Stimulated activated CD8-positive, alpha-beta memory T cell treated with anti-CD3 and anti-CD28 coated beads, Interleukin-2, amount 100 ng/mL, for 48 hours (primary cell): ENCODE measurements around the gene U2AF1L4.
"Not testable (repeated sequence)": the region's sequence is repeated elsewhere in the genome, so short reads cannot be mapped to it uniquely, and the experiment has no call there.

ENCODE experiments used
- DNase-seq, 2 donors: peaks; one replicate each; pipeline ENCODE4 v3.0.0-alpha.2; 2020; ENCODE audit warnings: low read depth in 2 of 2

Gene U2AF1L4

DNA sequence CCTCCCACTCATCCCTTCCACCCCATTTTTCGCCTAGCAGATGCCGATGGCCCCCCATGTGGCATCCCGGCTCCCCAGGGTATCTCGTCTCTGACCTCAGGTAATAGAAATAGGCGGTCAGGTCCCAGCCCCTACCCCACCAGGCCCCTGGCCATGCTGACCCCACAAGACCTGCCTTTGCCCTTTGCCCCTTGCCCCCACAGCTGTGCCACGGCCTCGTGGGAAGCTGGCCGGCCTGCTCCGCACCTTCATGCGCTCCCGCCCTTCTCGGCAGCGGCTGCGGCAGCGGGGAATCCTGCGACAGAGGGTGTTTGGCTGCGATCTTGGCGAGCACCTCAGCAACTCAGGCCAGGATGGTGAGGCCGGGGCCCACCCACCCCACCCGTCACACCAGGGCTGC lies 35.5 kb upstream of the U2AF1L4 start:
- no peak for DNase-seq

DNA sequence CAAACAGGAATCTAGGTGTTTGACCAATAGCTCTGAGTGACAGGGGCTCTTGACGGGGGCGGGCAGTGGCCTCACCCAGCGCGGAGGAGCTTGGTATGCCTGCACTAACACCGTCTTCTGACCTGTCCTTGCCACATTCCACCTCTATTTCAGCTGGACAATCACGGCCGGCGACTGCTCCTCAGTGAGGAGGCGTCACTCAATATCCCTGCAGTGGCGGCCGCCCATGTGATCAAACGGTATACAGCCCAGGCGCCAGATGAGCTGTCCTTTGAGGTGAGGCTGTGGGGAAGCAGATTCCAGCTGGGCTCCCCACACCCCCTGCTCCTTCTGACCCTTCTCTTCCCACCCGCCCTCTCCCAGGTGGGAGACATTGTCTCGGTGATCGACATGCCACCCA lies 34.8 kb upstream of the U2AF1L4 start:
- no peak for DNase-seq

DNA sequence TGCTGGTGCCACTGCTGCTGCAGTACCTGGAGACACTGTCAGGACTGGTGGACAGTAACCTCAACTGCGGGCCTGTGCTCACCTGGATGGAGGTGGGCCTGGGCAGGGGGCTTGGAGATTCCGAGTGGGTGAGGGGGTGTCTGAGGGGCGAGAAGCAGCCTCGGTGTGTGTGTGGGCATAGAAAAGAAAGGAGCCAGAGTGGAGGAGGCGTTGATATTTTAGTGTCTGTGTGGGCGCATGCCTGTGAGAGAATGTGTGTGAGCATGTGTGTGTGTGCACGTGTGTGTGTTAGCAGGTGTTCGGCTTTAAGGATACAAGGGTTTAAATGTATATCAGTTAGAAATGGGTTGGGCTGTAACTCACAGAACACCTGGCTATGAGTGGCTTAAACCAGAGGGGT lies 33.8 kb upstream of the U2AF1L4 start:
- DNase-seq = no peak

DNA sequence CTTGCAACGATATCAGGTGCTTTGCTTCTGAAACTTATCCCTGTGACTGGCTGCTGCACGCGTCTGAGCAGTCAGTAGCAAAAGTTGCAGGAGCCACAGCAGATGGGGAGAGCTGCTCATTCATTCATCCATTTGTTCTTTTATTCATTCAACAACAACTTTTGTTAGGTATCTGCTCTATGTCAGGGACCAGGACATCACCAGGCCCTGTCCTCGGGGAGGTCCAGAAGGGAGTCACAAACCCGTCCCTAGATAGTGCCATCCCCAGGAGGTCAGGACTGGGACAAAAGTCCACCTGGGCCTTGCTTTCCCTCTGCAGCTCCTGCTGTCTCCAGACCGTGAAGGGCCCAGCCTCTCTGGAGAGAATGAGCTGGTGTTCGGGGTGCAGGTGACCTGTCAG lies 32.7 kb upstream of the U2AF1L4 start:
- no peak for DNase-seq

DNA sequence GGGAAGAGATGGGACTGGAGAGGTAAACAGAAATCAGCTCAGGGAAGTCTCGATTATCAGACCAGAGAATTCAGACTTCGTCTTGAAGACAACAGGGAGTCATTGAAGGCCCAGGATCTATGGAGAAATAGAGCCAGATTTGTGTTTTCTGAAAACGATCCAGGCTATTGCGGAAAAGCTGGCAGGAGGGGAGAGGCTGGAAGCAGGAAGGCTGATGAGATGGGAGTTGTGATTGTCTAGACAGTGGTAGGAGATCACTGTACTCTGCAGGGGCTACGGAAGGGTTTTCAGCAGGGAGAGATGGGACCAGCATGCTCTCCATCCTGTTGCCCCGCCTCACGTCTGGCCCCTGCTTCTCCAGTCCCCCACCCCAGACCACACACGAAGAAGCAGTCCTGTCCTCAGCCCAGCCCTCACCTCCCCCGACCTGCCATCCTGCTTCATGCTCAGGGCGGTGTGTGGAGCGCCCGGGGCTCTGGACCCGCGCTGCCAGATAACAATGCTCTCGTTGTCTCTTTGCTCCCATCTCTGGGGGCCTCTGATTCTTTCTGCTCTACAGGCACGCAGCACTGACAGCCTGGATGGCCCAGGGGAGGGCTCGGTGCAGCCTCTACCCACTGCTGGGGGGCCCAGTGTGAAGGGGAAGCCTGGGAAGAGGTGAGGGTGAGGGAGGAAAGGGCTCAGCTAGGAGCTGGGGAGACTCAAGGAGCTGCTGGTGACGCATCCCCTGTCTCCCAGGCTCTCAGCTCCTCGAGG lies 32.0 kb upstream of the U2AF1L4 start:
- DNase-seq = no peak

DNA sequence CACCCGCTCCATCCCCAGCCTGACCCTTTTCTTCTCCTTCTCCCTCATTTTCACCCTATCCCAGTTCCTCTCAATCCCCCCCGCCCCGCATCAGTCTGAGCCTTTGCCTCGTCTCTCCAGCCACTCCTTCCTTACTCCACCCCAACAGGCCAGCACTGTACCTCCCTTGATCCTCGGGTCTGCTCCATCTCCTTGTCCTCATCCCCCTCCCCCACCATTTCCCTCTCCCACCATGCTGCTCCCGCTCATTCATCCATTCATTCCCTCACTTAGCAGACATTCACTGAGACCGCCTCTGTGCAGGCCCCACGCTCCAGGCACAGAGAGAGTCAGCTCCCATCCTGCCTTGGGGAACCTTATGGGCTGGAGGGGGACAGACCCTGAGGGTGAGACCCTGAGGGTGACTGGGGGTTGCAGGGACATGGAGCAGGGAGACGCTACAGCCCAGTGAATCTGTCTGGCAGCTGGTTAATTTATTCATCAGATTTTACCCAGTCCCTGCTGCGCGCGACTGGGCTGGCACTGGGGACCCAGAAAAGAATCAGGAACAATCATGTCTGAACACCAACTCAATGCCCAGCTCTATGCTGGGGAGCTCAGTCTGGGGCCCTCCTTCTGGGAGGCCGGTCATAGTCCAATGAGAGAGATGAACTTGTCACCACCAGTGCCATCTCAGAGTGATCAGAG lies 31.0 kb upstream of the U2AF1L4 start:
- no peak for DNase-seq

DNA sequence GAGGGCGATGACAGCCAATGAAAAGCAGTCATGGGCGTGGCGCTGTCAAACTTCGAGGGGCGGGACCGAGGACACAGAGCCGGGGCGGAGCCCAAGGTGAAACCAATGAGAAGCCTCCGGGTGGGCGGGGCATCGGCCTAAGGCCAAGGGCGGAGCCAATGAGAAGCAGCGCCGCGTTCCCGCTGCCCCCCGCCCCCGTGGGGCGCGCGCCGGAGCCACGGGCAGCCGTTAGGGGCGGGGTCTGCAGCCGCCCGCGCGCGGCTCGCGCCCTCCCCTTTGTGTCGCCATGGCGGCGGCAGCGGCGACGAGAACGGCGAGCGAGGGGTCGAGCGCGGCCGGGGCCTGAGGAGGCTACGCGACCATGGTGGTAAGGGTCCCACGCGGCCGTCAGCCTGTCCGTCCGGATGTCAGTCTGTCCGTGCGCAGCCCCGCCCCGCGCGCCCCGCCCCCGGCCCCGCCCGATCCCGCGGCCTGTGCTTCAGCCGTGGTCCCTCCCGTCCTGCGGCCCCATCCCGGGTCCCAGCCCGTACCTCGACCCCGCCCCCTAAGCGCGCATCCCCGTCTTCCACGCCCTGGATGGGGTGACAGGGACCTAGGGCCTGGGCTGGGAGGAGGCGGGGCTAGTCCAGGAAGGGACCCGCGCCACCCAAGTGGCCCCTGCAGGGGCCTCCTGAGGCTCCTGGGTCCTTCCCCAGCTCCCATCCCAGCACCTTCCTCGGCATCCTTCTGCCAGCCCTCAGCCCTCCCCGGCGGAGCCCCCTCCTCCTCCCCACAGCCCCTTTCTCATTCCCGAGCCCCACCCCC lies 30.3 kb upstream of the U2AF1L4 start, which contains the start of gene ARHGAP33:
Gene ARHGAP33 (plus strand): TSS at position 267 of the 804 bp plus-strand sequence. CDS start 95 bp downstream, at position 362.
- peak; percentile 100 for DNase-seq

DNA sequence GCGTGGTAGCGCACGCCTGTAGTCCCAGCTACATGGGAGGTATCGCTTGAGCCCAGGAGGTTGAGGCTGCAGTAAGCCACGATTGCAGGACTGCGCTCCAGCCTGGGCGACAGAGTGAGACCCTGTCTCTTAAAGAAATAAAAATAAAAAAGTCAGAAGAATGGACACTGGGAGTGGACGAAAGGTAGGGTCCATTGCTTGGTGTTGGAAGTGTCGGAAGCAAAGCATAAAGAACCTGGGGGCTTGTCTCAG lies 29.8 kb upstream of the U2AF1L4 start:
- DNase-seq = no peak

DNA sequence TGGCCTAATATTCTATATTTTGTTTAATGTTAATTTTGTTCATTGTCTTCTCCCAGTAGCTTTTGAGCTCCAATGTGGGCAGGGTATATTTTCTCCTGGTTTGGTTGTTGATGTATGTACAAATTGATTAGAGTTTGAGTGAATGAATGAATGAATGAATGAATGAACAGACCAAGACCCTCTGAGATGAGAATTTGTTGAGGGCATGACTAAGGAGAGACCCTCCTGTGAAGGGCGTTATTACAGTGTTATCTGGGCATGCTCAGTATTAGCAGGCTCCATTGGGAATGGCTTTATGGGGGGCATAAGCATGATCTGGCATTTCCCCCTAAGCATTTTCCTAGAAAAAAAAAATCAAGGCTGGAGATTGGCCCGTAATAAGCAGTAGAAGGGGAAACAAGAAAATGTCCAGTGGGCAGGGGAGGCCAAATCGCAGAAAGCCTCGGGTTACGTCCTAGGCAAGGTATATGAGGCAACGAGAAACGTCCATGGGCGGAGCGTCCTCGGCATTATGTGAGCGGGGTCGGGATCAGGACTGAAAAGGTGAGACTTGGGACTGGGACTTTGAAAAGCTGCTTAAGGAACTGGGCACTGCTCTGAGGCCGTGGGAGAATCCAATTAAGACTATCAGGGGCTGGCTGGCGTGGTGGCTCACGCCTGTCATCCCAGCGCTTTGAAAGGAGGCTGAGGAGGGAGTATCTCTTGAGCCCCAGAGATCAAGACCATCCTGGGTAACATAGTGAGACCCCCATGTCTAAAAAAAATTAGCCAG lies 29.2 kb upstream of the U2AF1L4 start:
- no peak for DNase-seq

DNA sequence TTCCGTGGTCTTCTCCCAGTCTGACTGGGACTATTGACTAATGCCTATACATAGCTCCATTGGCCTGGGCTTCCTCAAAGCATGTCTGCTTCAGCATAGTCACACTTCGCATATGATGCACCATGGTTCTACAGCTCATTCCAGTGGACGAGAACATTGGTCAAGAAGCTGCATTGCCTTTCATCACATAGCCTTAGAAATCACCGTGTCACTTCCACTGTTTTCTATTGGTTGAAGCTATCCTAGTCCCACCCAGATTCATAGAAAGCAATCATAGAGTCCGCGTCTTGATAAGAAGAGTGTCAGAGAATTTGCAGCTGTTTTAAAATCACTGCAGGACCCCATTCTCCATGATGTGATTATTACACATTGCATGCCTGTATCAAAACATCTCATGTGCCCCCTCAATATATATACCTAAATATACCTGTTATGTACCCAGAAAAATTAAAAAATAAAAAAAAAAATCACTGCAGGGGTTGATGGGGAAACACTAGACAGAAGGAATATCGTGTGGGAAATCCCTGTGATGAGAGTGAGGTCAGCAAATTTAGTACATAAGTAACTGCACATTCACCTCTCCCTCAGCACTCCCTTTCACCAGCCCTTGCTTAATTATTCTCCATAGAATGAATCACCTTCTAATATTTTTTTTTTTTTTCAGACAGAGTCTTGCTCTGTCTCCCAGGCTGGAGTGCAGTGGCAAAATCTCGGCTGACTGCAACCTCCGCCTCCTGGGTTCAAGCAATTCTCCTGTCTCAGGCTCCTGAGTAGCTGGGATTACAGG lies 28.0 kb upstream of the U2AF1L4 start:
- no peak for DNase-seq

DNA sequence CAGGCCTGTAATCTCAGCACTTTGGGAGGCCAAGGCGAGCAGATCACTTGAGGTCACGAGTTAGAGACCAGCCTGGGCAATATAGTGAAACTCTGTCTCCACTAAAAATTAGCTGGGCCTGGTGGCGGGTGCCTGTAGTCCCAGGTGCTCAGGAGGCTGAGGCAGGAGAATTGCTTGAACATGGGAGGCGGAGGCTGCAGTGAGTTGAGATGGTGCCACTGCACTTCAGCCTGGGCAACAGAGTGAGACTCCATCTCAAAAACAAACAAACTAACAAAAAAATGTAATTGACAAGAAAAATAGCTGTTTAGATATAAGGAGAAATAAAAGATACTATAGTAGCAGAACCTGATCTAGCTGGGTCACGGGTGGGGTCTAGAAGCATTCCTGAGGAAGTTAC lies 27.1 kb upstream of the U2AF1L4 start:
- DNase-seq = not testable (repeated sequence)

DNA sequence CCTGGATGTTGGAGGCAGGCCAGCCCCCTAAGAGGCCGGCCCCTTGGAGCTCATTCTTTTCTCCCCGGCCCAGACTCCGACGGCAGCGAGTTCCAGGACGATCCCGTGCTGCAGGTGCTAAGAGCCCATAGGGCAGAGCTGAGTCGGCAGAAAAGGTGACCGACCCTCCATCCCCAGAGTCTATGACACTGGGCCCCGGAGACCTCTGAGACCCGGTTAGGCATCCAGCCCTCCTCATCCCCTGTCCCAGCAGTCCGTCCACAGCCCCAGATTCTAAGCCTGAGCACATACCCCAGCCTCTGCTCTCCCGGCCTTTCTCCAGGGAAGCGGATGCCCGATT lies 22.8 kb upstream of the U2AF1L4 start:
- no peak for DNase-seq

DNA sequence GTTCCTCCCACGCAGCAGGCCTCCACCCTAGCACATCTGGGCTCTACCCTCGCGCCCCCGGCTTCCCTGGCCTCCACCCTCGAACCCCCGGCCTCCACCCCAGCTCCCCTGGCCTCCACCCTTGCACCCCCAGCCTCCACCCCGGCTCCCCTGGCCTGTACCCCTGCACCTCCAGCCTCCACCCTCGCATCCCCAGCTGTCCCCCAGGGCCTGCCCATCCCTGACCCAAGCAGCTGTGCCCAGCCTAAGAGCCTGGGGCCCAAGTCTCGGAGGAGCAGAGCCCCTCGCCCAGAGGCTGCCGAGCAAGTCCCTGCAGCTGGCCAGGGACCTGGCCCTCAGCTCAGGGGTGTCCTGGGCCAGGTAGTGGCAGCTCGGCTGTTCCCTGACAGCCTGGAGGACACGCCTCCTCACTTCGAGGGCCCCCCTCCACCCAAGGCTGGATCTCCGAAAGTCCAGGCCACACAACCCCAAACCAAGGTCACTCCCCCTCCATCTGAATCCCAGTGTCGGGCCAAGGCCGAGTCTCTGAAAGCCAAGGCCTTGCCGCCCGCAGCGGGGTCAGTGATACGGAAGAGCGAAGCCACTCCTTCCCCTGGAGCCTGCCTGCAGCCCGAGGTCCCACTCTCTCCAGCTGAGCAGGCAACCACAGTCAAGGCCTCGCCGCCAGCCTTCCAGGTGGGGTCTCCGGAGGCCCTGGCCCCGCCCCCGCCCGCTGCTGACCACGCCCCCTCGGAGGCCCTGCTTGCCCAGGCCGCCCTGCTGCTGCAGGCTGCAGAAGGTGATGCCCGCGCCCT lies 22.3 kb upstream of the U2AF1L4 start:
- no peak for DNase-seq

DNA sequence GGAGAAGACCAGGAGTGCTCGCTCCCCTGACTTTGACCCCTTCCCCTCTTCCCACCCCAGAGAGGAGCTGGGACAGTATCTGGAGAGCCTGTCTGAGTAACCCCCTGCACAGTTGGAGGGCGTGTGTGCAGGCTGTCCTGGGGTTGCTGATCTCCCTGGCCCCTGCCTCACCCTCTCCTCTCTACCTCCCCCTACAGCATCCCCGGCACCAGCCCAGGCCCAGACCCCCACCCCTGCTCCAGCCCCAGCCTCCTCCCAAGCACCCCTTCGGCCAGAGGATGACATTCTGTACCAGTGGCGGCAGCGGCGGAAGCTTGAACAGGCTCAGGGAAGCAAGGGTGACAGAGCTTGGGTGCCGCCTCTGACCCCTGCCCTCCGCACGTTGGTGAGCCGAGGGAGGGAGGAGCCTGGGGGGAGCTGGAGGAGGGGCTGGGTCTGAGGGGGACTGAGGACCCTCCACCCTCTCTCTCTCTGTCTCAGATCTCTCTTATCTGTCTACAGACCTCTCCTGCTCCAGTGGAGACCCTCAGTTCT lies 21.4 kb upstream of the U2AF1L4 start:
- no peak for DNase-seq

DNA sequence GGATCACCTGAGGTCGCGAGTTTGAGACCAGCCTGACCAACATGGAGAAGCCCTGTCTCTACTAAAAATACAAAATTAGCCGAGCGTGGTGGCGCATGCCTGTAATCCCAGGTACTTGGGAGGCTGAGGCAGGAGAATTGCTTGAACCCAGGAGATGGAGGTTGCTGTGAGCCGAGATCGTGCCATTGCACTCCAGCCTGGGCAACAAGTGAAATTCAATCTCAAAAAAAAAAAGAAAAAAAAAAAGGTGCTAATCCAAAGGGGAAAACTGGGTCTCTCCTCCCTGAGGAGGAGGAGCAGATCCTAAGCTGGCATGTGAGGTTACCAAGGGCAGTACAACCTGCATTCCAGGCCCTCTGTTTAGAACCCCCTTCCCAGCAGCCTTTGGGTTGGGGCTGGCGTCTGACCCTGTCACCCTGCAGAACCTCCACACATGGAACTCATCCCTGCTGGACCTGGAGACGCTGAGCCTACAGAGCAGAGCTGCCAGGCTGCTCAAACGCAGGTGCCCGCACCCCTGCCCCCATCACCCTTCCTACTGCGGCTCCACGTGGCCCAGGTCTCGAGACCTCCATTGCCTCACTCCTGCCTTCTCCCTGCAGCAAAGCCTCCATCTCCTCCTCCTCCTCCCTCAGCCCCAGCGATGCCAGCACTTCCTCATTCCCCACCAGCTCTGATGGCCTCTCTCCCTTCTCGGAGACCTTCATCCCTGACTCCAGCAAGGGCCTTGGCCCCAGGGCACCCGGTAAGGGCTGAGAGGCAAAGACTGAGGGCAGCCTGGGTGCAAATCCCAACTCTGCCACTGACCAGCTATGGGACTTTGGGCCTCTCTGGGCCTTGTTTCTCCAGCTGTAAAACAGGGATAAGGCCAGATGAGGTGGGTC lies 19.5 kb upstream of the U2AF1L4 start:
- DNase-seq = no peak

DNA sequence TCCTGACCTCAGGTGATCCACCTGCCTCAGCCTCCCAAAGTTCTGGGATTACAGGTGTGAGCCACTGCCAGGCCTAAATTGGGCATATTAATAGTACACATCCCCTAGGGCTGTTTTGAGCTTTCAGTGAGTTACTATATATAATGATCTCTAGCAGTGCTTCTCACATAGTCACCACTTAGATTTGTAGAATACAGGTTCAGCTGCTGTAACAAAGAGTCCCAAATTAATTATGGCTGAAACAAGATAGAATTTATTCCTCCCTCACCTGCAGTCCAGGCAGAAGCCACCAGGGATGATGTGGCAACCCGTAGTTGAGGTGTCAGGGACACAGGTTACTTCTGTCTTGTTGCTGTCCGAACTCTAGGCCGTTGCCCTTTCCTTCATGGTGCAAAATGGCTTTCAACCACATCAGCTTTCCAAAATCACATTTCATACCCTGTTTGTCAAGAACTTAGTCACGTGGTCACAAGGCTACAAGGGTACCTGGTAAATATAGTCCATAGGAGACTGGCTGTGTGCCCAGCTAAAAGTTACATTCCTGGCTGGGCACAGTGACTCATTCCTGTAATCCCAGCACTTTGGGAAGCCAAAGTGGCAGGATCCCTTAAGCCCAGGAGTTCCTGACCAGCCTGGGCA lies 15.6 kb upstream of the U2AF1L4 start:
- DNase-seq = no peak

DNA sequence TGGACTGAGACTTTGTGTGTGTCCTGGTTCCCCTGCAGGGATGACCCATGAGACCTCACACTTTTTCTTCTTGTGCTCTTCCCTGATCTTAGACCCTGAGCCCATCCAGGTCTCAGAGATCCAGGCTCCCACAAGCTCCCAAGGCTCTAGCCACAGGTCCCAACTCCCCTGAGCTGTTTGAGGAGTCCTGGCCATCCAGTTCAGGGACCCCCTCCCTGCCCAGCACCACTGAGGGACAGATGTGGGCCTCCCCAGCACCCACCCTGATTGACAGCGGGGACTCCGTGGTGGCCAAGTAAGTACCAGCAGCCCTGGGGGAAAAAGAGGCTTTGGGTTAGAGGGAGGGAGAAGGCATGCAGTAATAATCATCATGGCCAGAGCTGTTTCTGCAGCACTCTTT lies 14.5 kb upstream of the U2AF1L4 start:
- DNase-seq = no peak

DNA sequence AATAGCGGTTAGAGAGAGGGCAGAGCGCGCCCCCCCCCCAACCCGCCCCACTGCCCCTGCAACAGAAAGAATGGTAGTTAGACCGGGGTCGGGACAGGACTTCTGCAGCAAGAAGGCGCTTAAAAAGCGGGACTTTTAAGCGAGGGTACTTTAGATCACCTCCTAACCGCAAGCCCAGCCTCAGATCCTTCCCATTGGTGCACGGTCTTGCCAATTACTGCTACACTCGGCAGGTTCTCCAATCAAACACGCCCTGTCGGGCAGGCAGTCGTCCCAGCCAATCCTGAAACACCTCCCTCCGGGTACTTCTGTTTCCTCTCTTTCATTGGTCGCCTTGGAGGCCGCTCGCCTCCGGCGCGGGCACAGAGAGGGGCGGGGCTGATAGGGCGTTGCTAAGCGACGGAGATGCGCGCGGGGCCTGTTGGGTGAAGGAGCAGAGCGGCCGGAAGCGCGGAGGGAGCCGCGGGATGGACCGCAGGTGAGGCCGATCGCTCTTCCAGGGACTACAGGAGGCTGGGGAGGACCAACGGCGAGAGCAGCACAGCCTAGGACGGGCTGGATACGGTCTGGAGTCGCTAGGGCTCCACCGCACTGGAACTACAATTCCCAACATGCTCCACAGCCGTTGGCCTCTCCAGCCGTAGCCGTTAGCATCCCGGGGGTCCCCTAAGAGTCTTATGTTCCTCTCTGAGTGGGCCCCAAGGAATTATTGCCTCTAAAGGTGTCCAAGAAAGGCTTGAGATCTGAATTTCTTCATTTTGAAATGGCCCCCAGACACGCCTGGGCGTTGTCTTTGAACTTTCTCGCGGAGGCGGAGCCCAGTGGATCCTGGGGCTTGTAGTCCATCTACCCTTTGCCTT lies 12.8 kb upstream of the U2AF1L4 start, which contains the start of gene PROSER3:
Gene PROSER3 (plus strand): TSS at position 428 of the 860 bp plus-strand sequence. CDS start 40 bp downstream, at position 468.
- DNase-seq = peak; percentile 94 to 98
